Right lobe of liver (tissue), 4 donors: ENCODE measurements around the gene CEP89.

Experiments
- CTCF ChIP-seq, 4 donors: fragments of 200-600 bp in 3 of 4; fragments of 450-650 bp in 1 of 4; IDR thresholded peaks; one replicate each; pipeline versions ENCODE4 v1.5.1 to v1.8.0; 2016 to 2022; ENCODE audit warnings: antibody characterized with exemption in 4 of 4, mild to moderate bottlenecking in 2 of 4
- POLR2A ChIP-seq: fragments of 450-650 bp; IDR thresholded peaks from one replicate; pipeline ENCODE4 v1.6.1; 2017; ENCODE audit warnings: antibody characterized with exemption, mild to moderate bottlenecking
- donor health status: DM: no; HTN: no; CAD: no.
- donor health status: DM: no; HTN: no; CAD: no.
- donor health status: DM: no; HTN: yes; CAD: no.

- TF ChIP-seq POLR2A (no peak), CTCF (IDR thresholded peaks at IDR 0.05) (no peak)
These were observed 109.0 kb downstream of the CEP89 start for GRCh38 chr19:32862741-32863140.
